ENCODE results near the gene RELL1. TPM values are rescaled to one million over a fixed set of nuclear protein-coding genes. Genes with fewer than 3 reads are reported as not detected.
A peak's percentile ranks its signal among the peaks of the same experiment; 100 is the strongest.

RELL1 gene
- total RNA-seq, 1 donor from 2014 or later: 18.7 TPM

DNA sequence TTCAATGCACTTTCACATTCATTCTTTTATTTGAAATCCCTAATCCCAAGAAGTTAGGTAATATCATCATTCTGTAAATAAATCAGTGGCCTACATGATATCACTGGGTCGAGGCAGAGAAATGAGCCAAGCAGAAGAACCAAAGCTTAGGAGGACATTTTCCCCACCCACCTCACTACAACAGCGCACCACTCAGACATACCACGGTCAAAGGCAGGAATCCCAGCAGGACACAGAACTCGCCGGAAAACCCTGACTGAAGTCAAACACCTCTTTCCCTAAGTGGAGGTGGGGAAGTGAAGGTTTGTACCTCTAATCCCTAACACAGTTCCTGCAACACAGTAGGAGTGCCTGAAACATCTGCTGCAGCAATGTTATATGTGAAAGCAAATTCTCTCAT lies 21.5 kb downstream of the RELL1 start:
- ATAC-seq: no peak

GRCh38 chr4:37663552-37663951 lies 22.6 kb downstream of the RELL1 start:
- ATAC-seq: no peak

GRCh38 chr4:37662861-37663390 lies 23.2 kb downstream of the RELL1 start:
- ATAC-seq: no peak

DNA sequence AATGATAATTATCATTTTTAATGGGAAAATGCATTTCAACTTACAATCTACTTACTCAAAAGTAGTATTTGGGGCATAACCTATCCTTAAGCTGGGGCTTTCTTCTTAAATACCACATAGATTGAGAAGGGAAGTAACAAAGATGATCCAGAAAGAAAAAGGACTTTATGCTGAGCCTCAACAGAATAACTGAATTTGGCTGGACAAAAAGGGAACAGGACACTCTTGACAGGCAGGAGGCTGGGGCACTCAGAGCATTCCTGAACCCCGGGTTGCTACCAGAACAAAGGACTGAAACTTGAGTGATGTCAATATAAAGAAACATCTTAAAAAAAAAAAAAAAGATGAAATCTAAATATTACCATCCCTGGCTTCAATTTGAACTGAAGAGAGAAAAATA lies 23.9 kb downstream of the RELL1 start:
- no peak for ATAC-seq

GRCh38 chr4:37661772-37662171 lies 24.4 kb downstream of the RELL1 start:
- ATAC-seq: no peak

- ATAC-seq: no peak
Observed at GRCh38 chr4:37659696-37660095, 26.5 kb downstream of the RELL1 start.

DNA sequence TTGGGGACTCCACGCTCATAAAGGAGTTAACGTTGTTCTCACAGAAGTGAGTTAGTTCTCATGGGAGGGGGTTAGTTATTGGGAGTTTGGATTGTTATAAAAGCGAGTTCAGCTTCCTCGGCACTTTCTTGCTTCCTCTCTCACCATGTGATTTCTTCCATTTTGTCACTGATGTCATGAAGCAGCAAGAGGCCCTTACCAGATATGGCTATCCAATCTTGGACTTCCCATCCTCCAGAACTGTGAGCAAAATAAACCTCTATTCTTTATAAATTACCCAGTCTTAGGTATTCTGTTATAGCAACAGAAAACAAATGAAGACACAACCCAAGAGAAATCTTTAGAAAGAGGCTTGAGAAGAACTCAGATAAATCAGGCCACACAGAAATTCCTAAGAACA lies 29.5 kb downstream of the RELL1 start:
- no peak for ATAC-seq

DNA sequence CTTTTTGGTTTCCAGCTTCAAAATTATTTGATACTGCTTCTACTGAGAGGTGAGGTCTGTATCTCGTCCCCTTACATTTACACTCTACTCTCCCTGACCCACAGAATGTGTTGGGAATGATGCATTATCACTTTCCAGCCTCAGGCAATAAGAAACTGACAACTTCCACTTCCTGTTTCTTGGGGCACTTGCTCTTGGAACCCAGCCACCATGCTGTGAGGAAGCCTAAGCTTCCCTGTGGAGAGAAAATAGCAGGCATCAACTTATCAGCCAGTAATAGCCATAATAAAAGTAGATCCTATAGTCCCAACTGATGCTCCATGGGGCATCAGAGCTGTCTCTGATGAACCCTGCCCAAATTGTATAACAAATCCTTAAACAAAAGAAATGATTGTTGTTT lies 32.6 kb downstream of the RELL1 start:
- no peak for ATAC-seq

- no peak for ATAC-seq
Observed at GRCh38 chr4:37652747-37653527, 33.2 kb downstream of the RELL1 start.

- ATAC-seq: no peak
Observed at GRCh38 chr4:37651781-37652377, 34.3 kb downstream of the RELL1 start.

GRCh38 chr4:37650481-37650880 lies 35.7 kb downstream of the RELL1 start:
- ATAC-seq: no peak

GRCh38 chr4:37649268-37649667 lies 36.9 kb downstream of the RELL1 start:
- ATAC-seq: no peak

- peak; percentile 83 for ATAC-seq
Observed at GRCh38 chr4:37648084-37648817, 37.9 kb downstream of the RELL1 start.

- ATAC-seq: no peak
Observed at GRCh38 chr4:37646247-37646646, 39.9 kb downstream of the RELL1 start.

- ATAC-seq: no peak
Observed at GRCh38 chr4:37645736-37646135, 40.4 kb downstream of the RELL1 start.

DNA sequence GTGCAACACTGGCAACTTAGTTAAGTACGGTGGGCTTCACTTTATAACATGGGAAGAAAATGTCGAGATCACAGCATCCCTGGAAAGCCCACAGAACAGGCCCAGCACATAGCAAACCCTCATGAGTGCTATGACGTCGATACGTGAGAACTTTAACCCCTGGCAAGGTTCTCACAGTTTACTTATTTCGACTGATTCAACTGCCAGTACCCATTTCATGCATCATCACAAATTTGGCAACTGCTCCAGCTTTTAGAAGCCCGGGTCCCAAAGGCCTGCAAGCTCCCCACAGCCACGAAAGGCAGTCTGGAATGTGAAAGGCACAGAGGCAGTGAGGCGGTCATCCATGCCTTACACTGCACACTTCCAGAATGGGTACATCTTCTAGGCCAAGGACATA lies 41.2 kb downstream of the RELL1 start:
- no peak for ATAC-seq

GRCh38 chr4:37641886-37642849 lies 44.0 kb downstream of the RELL1 start:
- peak; percentile 88 for ATAC-seq

DNA sequence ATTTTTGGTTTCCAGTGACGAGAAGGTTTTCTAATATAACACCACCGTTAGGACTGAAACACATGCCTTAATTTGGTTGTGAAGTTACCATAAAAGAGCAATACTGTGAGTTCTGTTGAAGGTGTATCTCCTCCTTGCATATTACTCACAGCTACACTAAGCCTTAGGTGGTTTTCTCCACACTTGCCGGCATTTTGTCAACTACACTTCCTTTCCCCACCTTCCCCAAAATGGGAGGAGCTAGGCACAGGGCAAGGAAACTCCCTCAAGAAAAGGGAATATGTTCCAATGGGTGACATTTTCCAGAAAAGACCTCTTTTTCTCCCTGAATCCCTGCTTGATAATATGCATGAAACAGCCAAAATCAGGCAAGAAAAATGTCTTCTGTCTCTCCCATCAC lies 44.8 kb downstream of the RELL1 start:
- peak; percentile 25 for ATAC-seq

DNA sequence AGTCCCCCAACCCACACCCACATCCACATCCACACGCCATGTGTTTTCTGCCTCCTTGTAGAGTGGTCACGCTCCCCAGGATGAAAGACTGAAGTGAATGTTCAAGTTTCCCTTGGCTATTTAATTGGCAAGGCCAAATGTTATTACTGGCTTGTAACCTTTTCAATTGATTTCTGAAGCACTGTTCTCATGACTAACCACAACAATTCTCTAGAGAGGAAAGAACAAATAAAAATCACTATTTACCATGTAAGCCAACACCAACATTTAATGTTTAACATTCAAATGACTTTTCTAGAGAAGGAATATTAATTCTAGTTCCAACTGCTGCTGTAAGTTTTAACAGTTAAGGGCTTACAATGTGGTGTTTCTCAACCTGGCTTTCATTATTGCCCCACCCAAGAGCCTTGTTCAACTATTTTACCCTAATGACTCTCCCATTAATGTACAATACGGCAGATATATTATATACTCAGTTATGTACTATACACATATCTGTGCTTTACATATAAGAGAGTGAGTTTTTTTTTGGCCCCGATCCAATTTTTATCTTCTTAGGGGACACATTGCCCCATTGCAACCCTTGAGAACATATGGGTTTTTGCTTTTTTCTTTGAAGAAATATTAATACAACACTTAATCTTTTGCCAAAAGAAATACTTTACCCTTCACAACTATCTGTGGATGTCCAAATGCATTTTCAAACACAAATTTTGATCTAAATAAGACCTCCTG lies 46.5 kb downstream of the RELL1 start:
- no peak for ATAC-seq

GRCh38 chr4:37635155-37635554 lies 51.0 kb downstream of the RELL1 start:
- ATAC-seq: no peak

GRCh38 chr4:37634180-37634579 lies 52.0 kb downstream of the RELL1 start:
- no peak for ATAC-seq

GRCh38 chr4:37632836-37633235 lies 53.3 kb downstream of the RELL1 start:
- no peak for ATAC-seq

Measured in esophagus mucosa (tissue), 1 donor.